Measurements from ENCODE around the gene CDYL.

Gene CDYL

DNA sequence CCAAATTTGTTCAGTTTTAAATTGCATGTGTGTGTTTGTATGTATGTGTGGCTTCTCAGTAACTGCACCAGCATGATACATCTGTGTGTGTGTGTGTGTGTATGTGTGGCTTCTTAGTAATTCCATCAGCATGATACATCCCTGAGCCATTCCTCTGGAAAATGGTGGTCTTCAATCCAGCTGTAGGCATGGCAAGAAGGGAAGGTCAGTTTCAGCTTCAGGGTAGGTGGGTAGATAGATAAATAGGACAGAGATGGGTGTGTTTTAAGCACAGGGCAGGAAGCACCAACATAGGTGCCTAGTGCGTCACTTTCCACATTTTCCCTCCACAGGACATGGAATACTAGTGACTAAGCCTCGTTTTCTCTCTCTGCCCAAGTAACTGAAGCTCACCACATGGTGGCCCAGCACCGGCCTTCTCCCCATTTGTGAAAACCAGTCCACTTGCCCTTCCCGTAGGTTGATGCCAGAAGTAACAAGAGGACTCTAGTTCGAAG is 144.8 kb downstream of the CDYL start:
- Histone ChIP-seq H3K9me2 (replicated peaks; ENCODE audit: insufficient read depth, low read length) (no peaks in the 10 kb centered on the region), H3K36me3 (ENCODE audit: low read length) (no peaks in the 10 kb centered on the region), H3F3A (ENCODE audit: insufficient read depth) (no peaks in the 10 kb centered on the region), H4K20me1 (ENCODE audit: low read depth, low read length) (peaks cover 6% of the 10 kb centered on the region), H2AFZ (ENCODE audit: low read depth, low read length, severe bottlenecking) (no peak overlapping the region), H3K27ac (ENCODE audit: low read depth, low read length) (no peak overlapping the region), H3K9ac (ENCODE audit: low read length) (no peak overlapping the region), H3K79me2 (ENCODE audit: insufficient read depth, low read length) (peaks cover 4% of the 10 kb centered on the region; the same call in 1 of the 2 replicates), H3K4me2 (ENCODE audit: low read depth, low read length, poor library complexity, severe bottlenecking) (no peak overlapping the region), H3K9me3 (ENCODE audit: insufficient read depth, low read length) (no peaks in the 10 kb centered on the region), H3K27me3 (ENCODE audit: low read length) (no peaks in the 10 kb centered on the region), H3K4me3 (ENCODE audit: insufficient read depth, low read length, poor library complexity, severe bottlenecking) (no peak overlapping the region)
- no peak for TF ChIP-seq EZH2phosphoT487 (conservative IDR thresholded peaks at IDR 0.05; ENCODE audit: low read length)

DNA sequence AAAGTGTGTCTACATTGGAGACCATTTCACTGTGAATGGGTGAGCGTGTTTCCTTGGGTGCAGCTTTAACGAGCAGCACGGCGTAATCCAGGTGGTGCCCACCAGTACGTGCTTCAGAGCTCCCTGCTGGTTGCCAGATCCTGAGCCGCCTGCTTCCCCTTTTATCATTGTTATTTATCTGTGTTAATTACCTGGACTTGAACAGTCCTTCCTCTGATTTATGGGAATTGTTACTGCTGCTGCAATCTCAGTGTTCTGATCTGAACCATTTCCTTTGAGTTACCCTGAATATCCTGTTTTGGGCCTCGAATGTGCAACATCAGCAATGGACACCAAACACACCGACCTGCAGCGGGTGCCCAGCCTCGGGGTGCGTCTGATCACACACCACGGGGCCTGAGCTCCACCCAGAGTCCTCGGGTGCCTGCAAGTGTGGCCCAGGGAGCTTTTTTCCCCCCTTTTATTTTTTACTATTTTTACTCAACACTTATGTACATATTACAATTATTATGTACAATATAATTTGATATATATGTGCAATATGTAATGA is 146.4 kb downstream of the CDYL start:
- H4K20me1 ChIP-seq (ENCODE audit: low read depth, low read length) = peaks cover 18% of the 10 kb centered on the region
- no peak overlapping the region for H3K4me2 ChIP-seq (ENCODE audit: low read depth, low read length, poor library complexity, severe bottlenecking)

DNA sequence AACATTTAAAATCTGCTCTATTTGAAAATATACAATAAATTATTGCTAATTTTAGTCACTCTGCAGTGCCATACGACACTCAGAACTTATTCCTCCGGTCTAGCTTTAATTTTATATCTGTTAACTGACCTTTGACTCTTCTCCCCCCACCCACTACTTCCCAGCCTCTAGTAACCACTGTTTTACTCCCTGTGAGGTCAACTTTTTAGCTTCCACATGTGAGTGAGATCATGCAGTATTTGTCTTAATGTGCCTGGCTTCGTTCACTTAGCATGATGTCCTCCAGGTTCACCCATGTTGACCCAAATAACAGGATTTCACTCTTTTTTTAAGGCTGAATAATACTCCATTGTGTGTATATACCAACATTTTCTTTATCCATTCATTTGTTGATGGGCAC is 146.9 kb downstream of the CDYL start:
- no peak overlapping the region for H3K4me3 ChIP-seq (ENCODE audit: insufficient read depth, low read length, poor library complexity, severe bottlenecking)
- H3K9ac ChIP-seq (ENCODE audit: low read length) = no peak overlapping the region
- no peaks in the 10 kb centered on the region for H3K9me3 ChIP-seq (ENCODE audit: insufficient read depth, low read length)
- no peak overlapping the region for H3K4me2 ChIP-seq (ENCODE audit: low read depth, low read length, poor library complexity, severe bottlenecking)
- no peaks in the 10 kb centered on the region for H3K9me2 ChIP-seq (replicated peaks; ENCODE audit: insufficient read depth, low read length)
- TF ChIP-seq, protein P1, sequence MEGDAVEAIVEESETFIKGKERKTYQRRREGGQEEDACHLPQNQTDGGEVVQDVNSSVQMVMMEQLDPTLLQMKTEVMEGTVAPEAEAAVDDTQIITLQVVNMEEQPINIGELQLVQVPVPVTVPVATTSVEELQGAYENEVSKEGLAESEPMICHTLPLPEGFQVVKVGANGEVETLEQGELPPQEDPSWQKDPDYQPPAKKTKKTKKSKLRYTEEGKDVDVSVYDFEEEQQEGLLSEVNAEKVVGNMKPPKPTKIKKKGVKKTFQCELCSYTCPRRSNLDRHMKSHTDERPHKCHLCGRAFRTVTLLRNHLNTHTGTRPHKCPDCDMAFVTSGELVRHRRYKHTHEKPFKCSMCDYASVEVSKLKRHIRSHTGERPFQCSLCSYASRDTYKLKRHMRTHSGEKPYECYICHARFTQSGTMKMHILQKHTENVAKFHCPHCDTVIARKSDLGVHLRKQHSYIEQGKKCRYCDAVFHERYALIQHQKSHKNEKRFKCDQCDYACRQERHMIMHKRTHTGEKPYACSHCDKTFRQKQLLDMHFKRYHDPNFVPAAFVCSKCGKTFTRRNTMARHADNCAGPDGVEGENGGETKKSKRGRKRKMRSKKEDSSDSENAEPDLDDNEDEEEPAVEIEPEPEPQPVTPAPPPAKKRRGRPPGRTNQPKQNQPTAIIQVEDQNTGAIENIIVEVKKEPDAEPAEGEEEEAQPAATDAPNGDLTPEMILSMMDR (IDR thresholded peaks at IDR 0.05; ENCODE audit: insufficient read depth, low read length, poor library complexity, severe bottlenecking) = no peak
- TF ChIP-seq EZH2phosphoT487 (conservative IDR thresholded peaks at IDR 0.05; ENCODE audit: low read length) = no peak
- peaks cover 22% of the 10 kb centered on the region for H4K20me1 ChIP-seq (ENCODE audit: low read depth, low read length)
- H3K79me2 ChIP-seq (ENCODE audit: insufficient read depth, low read length) = peaks cover 4% of the 10 kb centered on the region; the same call in 1 of the 2 replicates
- no peak overlapping the region for H3K27ac ChIP-seq (ENCODE audit: low read depth, low read length)
- no peaks in the 10 kb centered on the region for H3K27me3 ChIP-seq (ENCODE audit: low read length)
- no peaks in the 10 kb centered on the region for H3K36me3 ChIP-seq (ENCODE audit: low read length)
- H3F3A ChIP-seq (ENCODE audit: insufficient read depth) = no peaks in the 10 kb centered on the region
- no peak overlapping the region for H2AFZ ChIP-seq (ENCODE audit: low read depth, low read length, severe bottlenecking)

More for the DNA sequence above, 146.4 kb downstream of the CDYL start:
- no peaks in the 10 kb centered on the region for H3K9me3 ChIP-seq (ENCODE audit: insufficient read depth, low read length)
- H2AFZ ChIP-seq (ENCODE audit: low read depth, low read length, severe bottlenecking) = no peak overlapping the region
- no peaks in the 10 kb centered on the region for H3K27me3 ChIP-seq (ENCODE audit: low read length)
- no peaks in the 10 kb centered on the region for H3K36me3 ChIP-seq (ENCODE audit: low read length)
- H3K79me2 ChIP-seq (ENCODE audit: insufficient read depth, low read length) = peaks cover 4% of the 10 kb centered on the region; the same call in 1 of the 2 replicates
- no peaks in the 10 kb centered on the region for H3F3A ChIP-seq (ENCODE audit: insufficient read depth)
- no peak overlapping the region for H3K4me3 ChIP-seq (ENCODE audit: insufficient read depth, low read length, poor library complexity, severe bottlenecking)
- no peaks in the 10 kb centered on the region for H3K9me2 ChIP-seq (replicated peaks; ENCODE audit: insufficient read depth, low read length)
- H3K9ac ChIP-seq (ENCODE audit: low read length) = no peak overlapping the region
- H3K27ac ChIP-seq (ENCODE audit: low read depth, low read length) = no peak overlapping the region
- no peak for TF ChIP-seq EZH2phosphoT487 (conservative IDR thresholded peaks at IDR 0.05; ENCODE audit: low read length)
- TF ChIP-seq, protein P1 (IDR thresholded peaks at IDR 0.05; ENCODE audit: insufficient read depth, low read length, poor library complexity, severe bottlenecking) = no peak

DNA sequence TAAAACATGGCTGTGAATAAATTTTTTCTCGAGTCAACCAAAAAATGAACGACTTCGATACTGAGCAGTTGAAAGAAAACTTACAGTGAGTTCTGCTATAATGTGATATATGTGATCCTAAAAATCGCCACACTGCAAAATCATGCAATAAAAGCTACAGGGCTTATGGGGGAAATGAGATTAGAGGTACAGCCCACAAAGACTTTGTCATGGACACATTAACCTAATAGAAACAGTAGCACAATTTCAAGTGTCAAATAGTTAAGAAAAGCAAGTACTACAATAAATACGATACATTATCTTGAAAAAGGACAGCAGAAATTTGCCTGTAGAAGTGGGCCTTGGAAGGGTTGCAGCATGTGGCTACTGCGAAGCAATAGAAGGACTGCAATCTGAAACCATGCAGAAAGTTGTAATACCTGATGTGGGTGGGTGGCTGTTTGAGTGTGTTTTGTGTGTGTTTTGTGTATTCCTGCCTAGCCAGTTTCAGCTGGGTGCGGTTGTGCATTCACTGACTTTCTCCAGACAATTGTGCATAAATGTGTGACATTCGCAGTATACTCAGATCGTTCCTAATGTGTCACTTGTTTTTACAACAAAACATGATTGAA is 148.6 kb downstream of the CDYL start:
- Histone ChIP-seq H3K36me3 (ENCODE audit: low read length) (no peaks in the 10 kb centered on the region), H3F3A (ENCODE audit: insufficient read depth) (no peaks in the 10 kb centered on the region), H3K27ac (ENCODE audit: low read depth, low read length) (no peak overlapping the region), H4K20me1 (ENCODE audit: low read depth, low read length) (peaks cover 32% of the 10 kb centered on the region), H3K9ac (ENCODE audit: low read length) (no peak overlapping the region), H3K9me3 (ENCODE audit: insufficient read depth, low read length) (no peaks in the 10 kb centered on the region), H2AFZ (ENCODE audit: low read depth, low read length, severe bottlenecking) (no peak overlapping the region), H3K9me2 (replicated peaks; ENCODE audit: insufficient read depth, low read length) (no peaks in the 10 kb centered on the region), H3K27me3 (ENCODE audit: low read length) (no peaks in the 10 kb centered on the region), H3K79me2 (ENCODE audit: insufficient read depth, low read length) (peaks cover 4% of the 10 kb centered on the region; the same call in 1 of the 2 replicates), H3K4me2 (ENCODE audit: low read depth, low read length, poor library complexity, severe bottlenecking) (no peak overlapping the region), H3K4me3 (ENCODE audit: insufficient read depth, low read length, poor library complexity, severe bottlenecking) (no peak overlapping the region)
- TF ChIP-seq, protein P1 (IDR thresholded peaks at IDR 0.05; ENCODE audit: insufficient read depth, low read length, poor library complexity, severe bottlenecking) = no peak
- TF ChIP-seq EZH2phosphoT487 (conservative IDR thresholded peaks at IDR 0.05; ENCODE audit: low read length) = no peak

Measured in SU-DHL-6 (cell line).